Mammary epithelial cell (primary cell): ENCODE data around the gene PRR5.

Experiments
- CTCF ChIP-seq, 2 donors: IDR thresholded peaks in 1 of 2; conservative IDR thresholded peaks in 1 of 2; 2 replicates each; pipeline ENCODE4 v1.5.1; 2011 to 2012; ENCODE audit warnings: inconsistent platforms in 2 of 2, low read length in 2 of 2, mild to moderate bottlenecking in 2 of 2, control low read depth in 1 of 2, low read depth in 1 of 2; ENCODE audit not compliant: insufficient read depth in 1 of 2; ENCODE audit errors: extremely low read depth in 1 of 2
- EZH2 ChIP-seq: IDR thresholded peaks from 2 replicates; pipeline ENCODE4 v1.6.1; 2012; ENCODE audit warnings: low read length, inconsistent platforms, borderline replicate concordance

GRCh38 chr22:44782363-44782963, 80.5 kb downstream of the PRR5 start:
- TF ChIP-seq CTCF (conservative IDR thresholded peaks at IDR 0.05 in 1 of 2, IDR thresholded peaks at IDR 0.05 in 1 of 2; ENCODE audit: extremely low read depth in 1 of 2, insufficient read depth in 1 of 2, low read depth in 1 of 2, low read length in 2 of 2) (no peak), EZH2 (no peak)
